WTC11 (cell line): ENCODE results near the gene DNAJC9. TPM values are rescaled to one million over a fixed set of nuclear protein-coding genes. Genes with fewer than 3 reads are reported as not detected.

Source experiments
- ATAC-seq: fragments of 200-7000 bp; cut with Tn5 transposase; 2 replicates; pipeline ENCODE4 v1.10.0; 2021; ENCODE audit warnings: mild to moderate bottlenecking, moderate library complexity
- CTCF ChIA-PET: fragments of 300-600 bp; sonication (Branson Sonifier 250); formaldehyde crosslinking; loops from one replicate; lab custom pipeline; 2021; ENCODE audit warnings: antibody characterized with exemption; lab: Charles Lee
- POLR2A ChIA-PET: fragments of 350-600 bp; sonication (Branson Sonifier 250); formaldehyde crosslinking; loops from one replicate; lab custom pipeline; 2021; ENCODE audit warnings: antibody characterized with exemption; lab: Charles Lee
- DNase-seq: peaks from one replicate; pipeline ENCODE4 v3.0.0; 2021; ENCODE audit warnings: low spot score
- H3K27ac Mint-ChIP-seq: 2 replicates; pipeline ENCODE4 v1.8.0; 2021; ENCODE audit warnings: mixed read lengths
- H3K27me3 Mint-ChIP-seq: 2 replicates; pipeline ENCODE4 v1.8.0; 2021; ENCODE audit warnings: low read depth, mild to moderate bottlenecking, moderate library complexity, mixed read lengths
- H3K36me3 Mint-ChIP-seq: 2 replicates; pipeline ENCODE4 v1.8.0; 2021; ENCODE audit warnings: mixed read lengths
- H3K4me1 Mint-ChIP-seq: 2 replicates; pipeline ENCODE4 v1.8.0; 2022; ENCODE audit warnings: mixed read lengths
- H3K4me3 Mint-ChIP-seq: 2 replicates; pipeline ENCODE4 v1.8.0; 2021; ENCODE audit warnings: mild to moderate bottlenecking, moderate library complexity, mixed read lengths
- H3K9me3 Mint-ChIP-seq: 2 replicates; pipeline ENCODE4 v1.8.0; 2021; ENCODE audit warnings: mixed read lengths
- E2F1 ChIP-seq: sonication (generic); formaldehyde crosslinking; IDR thresholded peaks from 2 replicates; pipeline ENCODE4 v1.8.0; 2022; ENCODE audit warnings: mild to moderate bottlenecking, missing genetic modification reagents
- ESRRA ChIP-seq: sonication (generic); formaldehyde crosslinking; IDR thresholded peaks from 2 replicates; pipeline ENCODE4 v1.8.1; 2022; ENCODE audit warnings: mild to moderate bottlenecking, missing genetic modification reagents, borderline replicate concordance
- ETV6 ChIP-seq: sonication (generic); formaldehyde crosslinking; IDR thresholded peaks from 2 replicates; pipeline ENCODE4 v1.8.1; 2022; ENCODE audit warnings: mild to moderate bottlenecking, missing genetic modification reagents
- FOXP1 ChIP-seq: sonication (generic); formaldehyde crosslinking; IDR thresholded peaks from 2 replicates; pipeline ENCODE4 v1.8.0; 2022; ENCODE audit warnings: missing genetic modification reagents, mild to moderate bottlenecking, moderate library complexity, borderline replicate concordance
- KAT7 ChIP-seq: sonication (generic); formaldehyde crosslinking; IDR thresholded peaks from 2 replicates; pipeline ENCODE4 v1.8.1; 2023; ENCODE audit warnings: missing genetic modification reagents, mild to moderate bottlenecking, borderline replicate concordance
- NFATC4 ChIP-seq: fragments of 250-450 bp; sonication (Bioruptor Pico); IDR thresholded peaks from 2 replicates; pipeline ENCODE4 v1.9.0; 2021; ENCODE audit warnings: mild to moderate bottlenecking
- NFE2L1 ChIP-seq: sonication (generic); formaldehyde crosslinking; IDR thresholded peaks from 2 replicates; pipeline ENCODE4 v1.8.1; 2023; ENCODE audit warnings: missing genetic modification reagents
- NR2C2 ChIP-seq: sonication (generic); formaldehyde crosslinking; IDR thresholded peaks from 2 replicates; pipeline ENCODE4 v1.8.0; 2022; ENCODE audit warnings: mild to moderate bottlenecking, missing genetic modification reagents
- RELA ChIP-seq: sonication (generic); formaldehyde crosslinking; IDR thresholded peaks from 2 replicates; pipeline ENCODE4 v1.8.1; 2022; ENCODE audit warnings: missing genetic modification reagents, mild to moderate bottlenecking, borderline replicate concordance
- SMAD3 ChIP-seq: sonication (generic); formaldehyde crosslinking; IDR thresholded peaks from 2 replicates; pipeline ENCODE4 v1.8.0; 2022; ENCODE audit warnings: missing genetic modification reagents, mild to moderate bottlenecking, borderline replicate concordance
- SP1 ChIP-seq: sonication (generic); formaldehyde crosslinking; conservative IDR thresholded peaks from 2 replicates; pipeline ENCODE4 v1.8.1; 2022; ENCODE audit warnings: missing genetic modification reagents
- TCF7 ChIP-seq: sonication (generic); formaldehyde crosslinking; IDR thresholded peaks from 2 replicates; pipeline ENCODE4 v1.8.0; 2022; ENCODE audit warnings: mild to moderate bottlenecking, low read depth, missing genetic modification reagents, moderate library complexity
- ZMAT4 ChIP-seq: fragments of 250-450 bp; sonication (Bioruptor Pico); IDR thresholded peaks from 2 replicates; pipeline ENCODE4 v1.9.0; 2021; ENCODE audit warnings: mild to moderate bottlenecking
- ZNF138 ChIP-seq: sonication (generic); formaldehyde crosslinking; conservative IDR thresholded peaks from 2 replicates; pipeline ENCODE4 v1.8.1; 2022; ENCODE audit warnings: mild to moderate bottlenecking, moderate library complexity, missing genetic modification reagents
- ZNF219 ChIP-seq: sonication (generic); formaldehyde crosslinking; IDR thresholded peaks from 2 replicates; pipeline ENCODE4 v1.8.0; 2023; ENCODE audit warnings: missing genetic modification reagents, mild to moderate bottlenecking, borderline replicate concordance
- ZNF281 ChIP-seq: sonication (generic); formaldehyde crosslinking; IDR thresholded peaks from 2 replicates; pipeline ENCODE4 v1.8.0; 2023; ENCODE audit warnings: mild to moderate bottlenecking, missing genetic modification reagents
- ZNF671 ChIP-seq: fragments of 250-450 bp; sonication (Bioruptor Pico); IDR thresholded peaks from 2 replicates; pipeline ENCODE4 v1.8.0; 2021; ENCODE audit warnings: mild to moderate bottlenecking
- ZSCAN18 ChIP-seq: fragments of 250-450 bp; sonication (Bioruptor Pico); IDR thresholded peaks from 2 replicates; pipeline ENCODE4 v2.1.2; 2022; ENCODE audit warnings: mild to moderate bottlenecking, moderate library complexity
- total RNA-seq: library from RNA; stranded (reverse); gene quantifications from 3 replicates; pipeline ENCODE4 v1.2.3, GENCODE V29; 2021

Gene DNAJC9
- total RNA-seq, 1 experiment from 2014 or later, result 32.4 TPM

- TF ChIP-seq FOXP1 (CRISPR knock-in tag), result no peak
Measured at GRCh38 chr10:73209705-73210104, 37.4 kb downstream of the DNAJC9 start (continued).

- peaks cover 33% of the 10 kb centered on the region for H3K9me3 Mint-ChIP-seq
- H3K4me1 Mint-ChIP-seq, result no peaks in the 10 kb centered on the region
- TF ChIP-seq E2F1 (no peak), ETV6 (no peak), ZNF281 (CRISPR knock-in tag) (no peak), NFE2L1 (CRISPR knock-in tag) (no peak)
- TF ChIP-seq, all 79 proteins: peak for 0
- H3K4me3 Mint-ChIP-seq, result no peak overlapping the region
- no peaks in the 10 kb centered on the region; the same call in none of the 2 replicates for H3K27me3 Mint-ChIP-seq
- DNase-seq (no peak), ATAC-seq (no peak)
- H3K27ac Mint-ChIP-seq, result no peak overlapping the region
- ChIA-PET CTCF (no interaction called here), POLR2A (no interaction called here)
- H3K36me3 Mint-ChIP-seq, result peaks cover 40% of the 10 kb centered on the region
Measured at GRCh38 chr10:73207883-73208282, 39.2 kb downstream of the DNAJC9 start.

GRCh38 chr10:73206385-73206784, 40.7 kb downstream of the DNAJC9 start:
- DNase-seq (no peak), ATAC-seq (no peak)
- no peak for TF ChIP-seq RELA (CRISPR knock-in tag)
- no peak for TF ChIP-seq ZNF138
- no peak for TF ChIP-seq TCF7 (CRISPR knock-in tag)
- no peak for TF ChIP-seq NR2C2 (CRISPR knock-in tag)
- no peak for TF ChIP-seq ZNF219 (CRISPR knock-in tag)
- TF ChIP-seq E2F1, result no peak
- TF ChIP-seq SP1 (CRISPR knock-in tag), result no peak
- POLR2A ChIA-PET, result no interaction called here
- Mint-ChIP-seq H3K9me3 (peaks cover 33% of the 10 kb centered on the region), H3K4me1 (no peaks in the 10 kb centered on the region), H3K27ac (no peak overlapping the region), H3K36me3 (peaks cover 41% of the 10 kb centered on the region), H3K27me3 (no peaks in the 10 kb centered on the region; the same call in none of the 2 replicates), H3K4me3 (no peak overlapping the region)
- CTCF ChIA-PET, result no interaction called here

- H3K27me3 Mint-ChIP-seq, result no peaks in the 10 kb centered on the region; the same call in none of the 2 replicates
- ChIA-PET POLR2A (no interaction called here), CTCF (no interaction called here)
- H3K4me1 Mint-ChIP-seq, result no peaks in the 10 kb centered on the region
- no peak overlapping the region for H3K27ac Mint-ChIP-seq
- H3K36me3 Mint-ChIP-seq, result peaks cover 41% of the 10 kb centered on the region
- no peak overlapping the region for H3K4me3 Mint-ChIP-seq
- H3K9me3 Mint-ChIP-seq, result peaks cover 33% of the 10 kb centered on the region
- no peak for DNase-seq
- no peak for TF ChIP-seq SP1 (CRISPR knock-in tag)
- TF ChIP-seq, all 79 proteins: peak for 0
- ATAC-seq, result no peak
Measured at GRCh38 chr10:73205890-73206289, 41.2 kb downstream of the DNAJC9 start.

- Mint-ChIP-seq H3K36me3 (peaks cover 41% of the 10 kb centered on the region), H3K27me3 (no peaks in the 10 kb centered on the region; the same call in none of the 2 replicates), H3K4me1 (no peaks in the 10 kb centered on the region), H3K27ac (no peak overlapping the region), H3K4me3 (no peak overlapping the region), H3K9me3 (peaks cover 33% of the 10 kb centered on the region)
- ChIA-PET CTCF (interaction anchor here (1.6 kb wide), 1 partner anchor 14 kb away, joined by 3 read pairs; no protein-coding TSS in a partner anchor), POLR2A (no interaction called here)
- ATAC-seq (no peak), DNase-seq (no peak)
- TF ChIP-seq SMAD3 (CRISPR knock-in tag) (no peak), ZNF281 (CRISPR knock-in tag) (no peak), ZMAT4 (CRISPR knock-in tag) (no peak), ZSCAN18 (no peak), ESRRA (CRISPR knock-in tag) (no peak), ZNF671 (CRISPR knock-in tag) (no peak), NFATC4 (CRISPR knock-in tag) (no peak), KAT7 (CRISPR knock-in tag) (no peak)
Measured at GRCh38 chr10:73205081-73205480, 42.0 kb downstream of the DNAJC9 start.
